ENCODE data around the gene RBMXL3.
"Not testable (repeated sequence)": the region's sequence is repeated elsewhere in the genome, so short reads cannot be mapped to it uniquely, and the experiment has no call there.

Gene RBMXL3

GRCh38 chrX:115189110-115189509 is at the start of gene RBMXL3:
Gene RBMXL3, plus strand, starts transcription at chrX:115189410. Its CDS starts 32 bp downstream, at chrX:115189442.
- DNase-seq (ENCODE audit: low read depth) = no peak

- no peak for DNase-seq (ENCODE audit: low read depth)
Measured at GRCh38 chrX:115142057-115142456, 47.2 kb upstream of the RBMXL3 start.

GRCh38 chrX:115147220-115147619 is 42.0 kb upstream of the RBMXL3 start:
- no peak for DNase-seq (ENCODE audit: low read depth)

GRCh38 chrX:115173181-115173580 is 16.0 kb upstream of the RBMXL3 start:
- DNase-seq (ENCODE audit: low read depth) = no peak

GRCh38 chrX:115174548-115174947 is 14.7 kb upstream of the RBMXL3 start:
- no peak for DNase-seq (ENCODE audit: low read depth)

GRCh38 chrX:115177932-115178331 is 11.3 kb upstream of the RBMXL3 start:
- no peak for DNase-seq (ENCODE audit: low read depth)

GRCh38 chrX:115178473-115178872 is 10.7 kb upstream of the RBMXL3 start:
- DNase-seq (ENCODE audit: low read depth) = no peak

- DNase-seq (ENCODE audit: low read depth) = no peak
Measured at GRCh38 chrX:115183980-115184379, 5.2 kb upstream of the RBMXL3 start.

- DNase-seq (ENCODE audit: low read depth) = no peak
Measured at GRCh38 chrX:115189646-115190635, 731 bp downstream of the RBMXL3 start.

GRCh38 chrX:115190636-115191489 is 1.7 kb downstream of the RBMXL3 start:
- no peak for DNase-seq (ENCODE audit: low read depth)

- no peak for DNase-seq (ENCODE audit: low read depth)
Measured at GRCh38 chrX:115191490-115192243, 2.5 kb downstream of the RBMXL3 start.

GRCh38 chrX:115192244-115192700 is 3.1 kb downstream of the RBMXL3 start:
- DNase-seq (ENCODE audit: low read depth) = no peak

- DNase-seq (ENCODE audit: low read depth) = no peak
Measured at GRCh38 chrX:115204040-115204439, 14.8 kb downstream of the RBMXL3 start.

- DNase-seq (ENCODE audit: low read depth) = not testable (repeated sequence)
Measured at GRCh38 chrX:115209547-115209946, 20.3 kb downstream of the RBMXL3 start.

GRCh38 chrX:115214151-115214550 is 24.9 kb downstream of the RBMXL3 start:
- DNase-seq (ENCODE audit: low read depth) = no peak

GRCh38 chrX:115214605-115215004 is 25.4 kb downstream of the RBMXL3 start:
- DNase-seq (ENCODE audit: low read depth) = no peak

GRCh38 chrX:115217346-115217745 is 28.1 kb downstream of the RBMXL3 start:
- DNase-seq (ENCODE audit: low read depth) = not testable (repeated sequence)

GRCh38 chrX:115226929-115227328 is 37.7 kb downstream of the RBMXL3 start:
- DNase-seq (ENCODE audit: low read depth) = no peak

- DNase-seq (ENCODE audit: low read depth) = no peak
Measured at GRCh38 chrX:115229337-115230003, 40.3 kb downstream of the RBMXL3 start.

- no peak for DNase-seq (ENCODE audit: low read depth)
Measured at GRCh38 chrX:115232933-115233496, 43.8 kb downstream of the RBMXL3 start.

All from stimulated activated CD8-positive, alpha-beta memory T cell treated with anti-CD3 and anti-CD28 coated beads, Interleukin-12 subunit alpha, Interleukin-12 subunit beta, amount 100 ng/mL, for 1 hour (primary cell).